Activated CD4-positive, CD25-positive, alpha-beta regulatory T cell treated with anti-CD3 and anti-CD28 coated beads, Interleukin-2, amount 50 U/mL, for 16 hours (primary cell): Measurements from ENCODE around the gene HIPK2.

Experiments
- DNase-seq: peaks from one replicate; pipeline ENCODE4 v3.0.0-alpha.2; 2020; ENCODE audit warnings: low read depth, low spot score

HIPK2 gene

GRCh38 chr7:139715194-139715815 is 62.5 kb downstream of the HIPK2 start:
- no peak for DNase-seq

DNA sequence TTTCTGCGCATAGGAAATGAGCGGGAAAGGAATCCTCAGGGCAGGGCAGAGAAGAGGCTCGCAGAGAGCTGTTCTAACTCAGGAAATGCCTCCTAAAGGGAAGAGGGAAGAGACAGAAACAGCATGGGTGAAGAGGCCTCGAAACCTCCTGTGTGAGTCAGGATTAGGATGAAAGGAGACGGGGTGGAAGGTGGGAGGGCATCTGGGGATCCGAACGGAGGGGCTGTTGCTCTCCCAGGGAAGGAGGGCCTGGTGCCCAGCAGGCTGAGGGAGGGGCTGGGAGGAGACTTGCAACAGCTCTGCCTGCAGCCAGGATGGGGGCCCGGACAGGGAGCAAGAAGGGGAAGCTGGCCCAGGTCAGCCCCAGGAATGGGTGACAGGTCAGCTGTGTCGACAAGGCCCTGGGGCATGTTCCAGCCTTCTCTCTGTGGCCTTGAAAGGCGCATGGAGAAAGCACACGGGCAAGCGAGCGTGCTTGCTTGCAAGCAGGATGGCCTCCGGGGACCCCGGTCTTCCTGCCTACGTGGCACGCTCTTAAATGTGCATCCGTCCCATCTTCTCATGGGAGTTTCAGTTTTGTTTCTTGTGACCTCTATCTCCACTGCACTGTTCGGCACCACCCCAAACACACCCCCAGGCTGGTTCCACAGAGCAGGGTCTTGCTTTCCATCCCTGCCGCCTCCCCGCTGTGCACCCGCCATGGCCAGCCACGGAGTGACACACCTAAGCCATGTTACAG is 63.5 kb downstream of the HIPK2 start:
- no peak for DNase-seq

DNA sequence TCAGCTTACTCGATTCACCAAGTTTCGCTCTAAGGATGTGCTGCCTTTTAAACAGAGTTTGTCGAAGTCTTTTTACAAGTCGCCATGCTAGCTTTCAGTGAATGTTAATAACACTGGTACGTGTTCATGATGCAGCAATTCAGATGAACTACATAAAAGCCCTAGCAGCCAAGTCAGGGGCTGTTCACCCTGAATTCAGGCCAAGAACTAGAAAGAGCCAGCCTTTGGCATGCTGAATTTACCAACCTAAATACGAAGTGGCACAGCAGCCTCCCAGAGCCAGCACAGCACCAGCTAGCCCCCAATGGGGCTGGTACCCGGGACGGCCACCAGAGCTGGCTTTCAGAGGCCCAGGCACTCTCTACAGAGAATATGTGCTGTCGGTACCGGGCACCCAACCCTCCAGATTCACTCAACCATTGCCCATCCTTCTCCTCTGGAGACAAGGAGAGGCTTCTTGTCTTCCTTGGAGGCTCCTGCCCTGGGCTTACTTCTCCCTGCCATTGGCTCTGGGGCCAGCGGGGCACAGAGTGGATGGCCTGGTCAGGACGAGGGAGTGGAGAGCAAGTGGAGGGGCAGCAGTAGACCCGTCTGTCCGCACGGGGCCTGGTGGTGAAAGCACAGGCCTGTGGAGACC is 64.2 kb downstream of the HIPK2 start:
- no peak for DNase-seq

- DNase-seq, result no peak
Measured at GRCh38 chr7:139713061-139713460, 64.7 kb downstream of the HIPK2 start.

GRCh38 chr7:139711991-139712743 is 65.6 kb downstream of the HIPK2 start:
- no peak for DNase-seq

- no peak for DNase-seq
Measured at GRCh38 chr7:139710036-139710435, 67.8 kb downstream of the HIPK2 start.

DNA sequence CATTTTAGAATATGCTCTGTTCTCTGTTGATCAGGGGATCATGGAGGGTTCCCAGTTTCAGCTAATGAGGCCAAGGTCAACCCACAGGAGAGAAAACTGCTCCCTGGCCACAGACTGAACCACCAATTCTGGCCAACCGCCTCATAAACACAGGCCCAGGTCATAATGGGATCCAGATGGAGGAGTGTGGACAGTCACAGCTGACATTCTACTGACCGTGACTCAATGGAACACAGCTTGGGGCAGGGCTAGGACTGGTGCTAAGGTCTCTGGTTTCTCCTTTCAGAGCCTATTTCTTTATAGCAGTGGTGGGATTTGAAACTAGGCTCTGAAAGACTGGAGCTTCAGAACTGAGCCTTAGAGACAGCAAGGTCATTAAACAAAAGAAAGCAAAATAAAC is 68.3 kb downstream of the HIPK2 start:
- no peak for DNase-seq

GRCh38 chr7:139708541-139708940 is 69.3 kb downstream of the HIPK2 start:
- no peak for DNase-seq

DNA sequence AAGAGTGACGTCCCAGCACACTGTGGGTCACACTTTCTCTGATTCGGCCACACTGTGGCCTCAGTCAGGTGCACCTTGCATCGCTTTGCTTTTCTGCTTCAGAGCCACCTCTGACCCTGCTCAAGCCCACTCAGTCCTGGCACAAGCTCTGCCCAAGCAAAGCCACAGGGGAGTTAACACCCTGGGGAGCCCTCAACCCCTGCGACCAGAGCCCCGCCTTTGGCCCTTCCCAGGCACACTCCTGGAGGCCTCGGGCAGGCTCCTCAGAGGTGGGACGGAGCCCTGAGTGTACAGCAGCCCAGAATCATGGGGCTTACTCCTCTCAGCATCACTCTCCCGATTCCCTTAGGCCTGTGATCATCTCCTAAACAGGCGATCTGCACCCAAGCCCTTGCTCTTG is 71.0 kb downstream of the HIPK2 start:
- DNase-seq, result no peak

DNA sequence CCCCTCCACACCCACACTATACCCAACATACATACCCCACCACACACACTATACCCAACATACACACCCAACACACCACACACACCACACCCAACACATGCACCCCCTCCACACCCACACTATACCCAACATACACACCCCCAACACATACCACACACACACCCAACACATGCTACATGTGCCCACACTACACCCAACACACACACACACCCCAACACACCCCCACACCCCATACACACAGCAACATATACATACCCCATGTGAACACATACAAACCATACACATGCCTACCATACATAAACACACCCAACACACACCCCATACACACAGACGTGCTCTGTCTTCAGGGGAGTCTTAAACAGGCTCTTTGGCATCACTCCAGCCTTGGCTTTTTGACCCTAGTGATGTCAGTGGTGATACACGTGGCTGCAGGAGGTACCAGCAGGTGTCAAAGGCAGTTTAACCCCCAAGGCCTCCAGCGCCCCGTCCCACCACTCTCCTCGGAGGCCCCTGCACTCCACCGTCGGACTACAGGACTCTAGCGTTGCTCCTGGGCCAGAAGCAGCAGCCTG is 73.4 kb downstream of the HIPK2 start:
- DNase-seq, result no peak

- no peak for DNase-seq
Measured at GRCh38 chr7:139703487-139704307, 74.1 kb downstream of the HIPK2 start.

GRCh38 chr7:139702811-139703486 is 74.8 kb downstream of the HIPK2 start:
- no peak for DNase-seq

DNA sequence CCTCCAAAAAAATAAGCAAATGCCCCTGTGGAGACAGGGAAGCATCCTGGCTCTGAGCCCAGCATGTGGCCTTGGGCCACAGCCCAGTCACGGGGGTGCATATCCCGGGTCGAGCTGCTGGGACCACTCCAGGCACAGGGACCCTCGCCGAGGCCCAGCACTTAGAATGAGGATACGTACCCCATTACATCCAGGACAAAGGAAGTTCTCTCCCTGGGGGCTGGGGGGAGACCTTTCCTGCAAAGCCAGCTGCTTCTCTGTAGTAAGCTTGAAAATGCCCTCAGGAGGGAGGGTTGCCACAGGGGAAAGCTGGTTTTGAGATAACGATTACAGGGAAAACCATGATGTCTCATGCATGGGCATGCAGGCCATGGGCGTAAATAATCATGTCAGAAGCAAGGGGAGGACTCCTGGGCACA is 75.5 kb downstream of the HIPK2 start:
- no peak for DNase-seq

- DNase-seq, result no peak
Measured at GRCh38 chr7:139701908-139702307, 75.9 kb downstream of the HIPK2 start.

- no peak for DNase-seq
Measured at GRCh38 chr7:139700505-139701235, 77.1 kb downstream of the HIPK2 start.

- no peak for DNase-seq
Measured at GRCh38 chr7:139699640-139700504, 77.9 kb downstream of the HIPK2 start.

DNA sequence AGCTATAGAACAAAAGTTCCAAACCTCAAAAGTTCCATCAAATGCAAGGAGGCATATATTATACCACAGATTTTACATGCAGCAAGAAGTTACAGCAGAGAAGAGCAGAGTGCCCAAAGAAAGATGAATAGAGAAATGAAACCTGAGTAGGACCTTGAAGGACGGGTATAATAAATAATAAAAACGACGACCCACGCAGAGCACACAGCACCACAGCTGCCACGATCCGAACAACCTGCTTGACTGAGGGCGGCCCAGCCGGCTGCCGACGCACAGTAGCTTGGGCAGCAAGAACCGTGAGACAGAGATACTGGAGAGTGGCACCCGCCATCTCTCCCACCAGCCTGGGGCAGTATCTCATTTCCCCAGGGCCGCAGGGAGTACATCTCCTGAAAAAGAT is 79.0 kb downstream of the HIPK2 start:
- no peak for DNase-seq

- DNase-seq, result no peak
Measured at GRCh38 chr7:139698278-139698677, 79.5 kb downstream of the HIPK2 start.

- DNase-seq, result no peak
Measured at GRCh38 chr7:139697056-139697455, 80.7 kb downstream of the HIPK2 start.
